ENCODE measurements around the gene KPNA6.
"Not testable (repeated sequence)": the region's sequence is repeated elsewhere in the genome, so short reads cannot be mapped to it uniquely, and the experiment has no call there.

Gene KPNA6

GRCh38 chr1:32138965-32139364 lies 31.1 kb downstream of the KPNA6 start:
- no peak for DNase-seq (ENCODE audit: low read depth in 2 of 2, low spot score in 1 of 2)

GRCh38 chr1:32142446-32143301 lies 34.8 kb downstream of the KPNA6 start:
- DNase-seq (ENCODE audit: low read depth in 2 of 2, low spot score in 1 of 2): no peak

- not testable (repeated sequence) for DNase-seq (ENCODE audit: low read depth in 2 of 2, low spot score in 1 of 2)
Measured at GRCh38 chr1:32143302-32143695, 35.4 kb downstream of the KPNA6 start.

GRCh38 chr1:32144033-32144432 lies 36.2 kb downstream of the KPNA6 start:
- no peak for DNase-seq (ENCODE audit: low read depth in 2 of 2, low spot score in 1 of 2)

- DNase-seq (ENCODE audit: low read depth in 2 of 2, low spot score in 1 of 2): not testable (repeated sequence)
Measured at GRCh38 chr1:32147799-32148198, 39.9 kb downstream of the KPNA6 start.

- no peak for DNase-seq (ENCODE audit: low read depth in 2 of 2, low spot score in 1 of 2)
Measured at GRCh38 chr1:32150847-32151246, 43.0 kb downstream of the KPNA6 start.

GRCh38 chr1:32151319-32151787 lies 43.5 kb downstream of the KPNA6 start:
- DNase-seq (ENCODE audit: low read depth in 2 of 2, low spot score in 1 of 2): no peak

- no peak for DNase-seq (ENCODE audit: low read depth in 2 of 2, low spot score in 1 of 2)
Measured at GRCh38 chr1:32159189-32159588, 51.3 kb downstream of the KPNA6 start.

- no peak for DNase-seq (ENCODE audit: low read depth in 2 of 2, low spot score in 1 of 2)
Measured at GRCh38 chr1:32163405-32163804, 55.5 kb downstream of the KPNA6 start.

GRCh38 chr1:32165633-32166032 lies 57.8 kb downstream of the KPNA6 start:
- DNase-seq (ENCODE audit: low read depth in 2 of 2, low spot score in 1 of 2): not testable (repeated sequence)

- DNase-seq (ENCODE audit: low read depth in 2 of 2, low spot score in 1 of 2): no peak
Measured at GRCh38 chr1:32170991-32171390, 63.1 kb downstream of the KPNA6 start.

- no peak for DNase-seq (ENCODE audit: low read depth in 2 of 2, low spot score in 1 of 2)
Measured at GRCh38 chr1:32172621-32173245, 64.9 kb downstream of the KPNA6 start.

- no peak for DNase-seq (ENCODE audit: low read depth in 2 of 2, low spot score in 1 of 2)
Measured at GRCh38 chr1:32178380-32179192, 70.7 kb downstream of the KPNA6 start.

GRCh38 chr1:32179193-32179442 lies 71.3 kb downstream of the KPNA6 start:
- DNase-seq (ENCODE audit: low read depth in 2 of 2, low spot score in 1 of 2): no peak

- DNase-seq (ENCODE audit: low read depth in 2 of 2, low spot score in 1 of 2): peak; percentile 77
Measured at GRCh38 chr1:32179443-32180185, 71.8 kb downstream of the KPNA6 start, which contains the start of gene TXLNA. Gene TXLNA (plus strand): TSS chr1:32179675. CDS start chr1:32180346, 671 bp downstream.

GRCh38 chr1:32180186-32181060 lies 72.6 kb downstream of the KPNA6 start:
- DNase-seq (ENCODE audit: low read depth in 2 of 2, low spot score in 1 of 2): no peak

GRCh38 chr1:32181065-32181464 lies 73.2 kb downstream of the KPNA6 start:
- no peak for DNase-seq (ENCODE audit: low read depth in 2 of 2, low spot score in 1 of 2)

GRCh38 chr1:32181563-32181962 lies 73.7 kb downstream of the KPNA6 start:
- DNase-seq (ENCODE audit: low read depth in 2 of 2, low spot score in 1 of 2): no peak

- no peak for DNase-seq (ENCODE audit: low read depth in 2 of 2, low spot score in 1 of 2)
Measured at GRCh38 chr1:32182060-32182459, 74.2 kb downstream of the KPNA6 start.

- no peak for DNase-seq (ENCODE audit: low read depth in 2 of 2, low spot score in 1 of 2)
Measured at GRCh38 chr1:32184650-32185049, 76.8 kb downstream of the KPNA6 start.
